Neural progenitor cell (in vitro differentiated cells): ENCODE data around the gene NTM.

Experiments used
- CTCF ChIP-seq: fragments of 200-600 bp; sonication (generic); IDR thresholded peaks from 2 replicates; pipeline ENCODE4 v1.5.1; 2017; ENCODE audit warnings: antibody characterized with exemption, mild to moderate bottlenecking
- EZH2 ChIP-seq: fragments of 200-600 bp; sonication (generic); IDR thresholded peaks from 2 replicates; pipeline ENCODE4 v1.6.1; 2017; ENCODE audit warnings: antibody characterized with exemption, mild to moderate bottlenecking, moderate library complexity

DNA sequence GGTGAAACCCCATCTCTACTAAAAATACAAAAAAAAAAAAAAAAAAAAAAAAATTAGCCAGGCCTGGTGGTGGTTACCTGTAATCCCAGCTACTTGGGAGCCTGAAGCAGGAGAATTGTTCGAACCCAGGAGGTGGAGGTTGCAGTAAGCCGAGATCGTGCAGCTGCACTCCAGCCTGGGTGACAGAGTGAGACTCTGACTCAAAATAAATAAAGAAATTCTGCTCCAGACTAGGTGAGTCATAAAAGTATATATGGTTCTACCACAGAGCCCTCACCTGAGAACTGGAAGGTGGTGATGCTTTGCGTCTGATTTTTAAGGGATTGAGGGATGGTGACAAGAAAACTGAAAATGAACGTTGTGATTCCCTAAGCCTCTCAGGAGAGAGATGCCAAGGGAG is 58.4 kb downstream of the NTM start:
- TF ChIP-seq EZH2 (no peak), CTCF (no peak)
